Stimulated activated CD4-positive, alpha-beta T cell treated with anti-CD3 and anti-CD28 coated beads, Interleukin-12 subunit alpha, Interleukin-12 subunit beta, amount 100 ng/mL, for 24 hours (primary cell): ENCODE data around the gene STK36.

Source experiments
- DNase-seq, 2 experiments: peaks; one replicate each; pipeline ENCODE4 v3.0.0-alpha.2; 2020; ENCODE audit warnings: low read depth in 2 of 2

The STK36 gene

GRCh38 chr2:218745559-218746469 is 73.9 kb downstream of the STK36 start:
- DNase-seq: no peak

- DNase-seq: no peak
These were observed 74.5 kb downstream of the STK36 start for GRCh38 chr2:218746470-218746795.

- no peak for DNase-seq
These were observed 75.1 kb downstream of the STK36 start for GRCh38 chr2:218746960-218747359.

GRCh38 chr2:218748741-218749441 is 77.0 kb downstream of the STK36 start:
- DNase-seq: no peak
